Glomerular endothelial cell (primary cell): Measurements from ENCODE around the gene AKTIP. TPM values are rescaled to one million over a fixed set of nuclear protein-coding genes. Genes with fewer than 3 reads are reported as not detected.
"Not testable (repeated sequence)": the region's sequence is repeated elsewhere in the genome, so short reads cannot be mapped to it uniquely, and the experiment has no call there.

Experiments used
- DNase-seq: peaks from one replicate; pipeline ENCODE4 v3.0.0-alpha.2; 2011; ENCODE audit warnings: low read depth, low spot score; ENCODE audit errors: extremely low read depth
- total RNA-seq: library from RNA; depleted of rRNA; stranded (reverse); fragments of >200 nt; gene quantifications from 2 replicates; pipeline ENCODE4 v1.2.3, GENCODE V29; 2015

Gene AKTIP
- 30.0 and 39.9 TPM in 2 replicates for total RNA-seq

DNA sequence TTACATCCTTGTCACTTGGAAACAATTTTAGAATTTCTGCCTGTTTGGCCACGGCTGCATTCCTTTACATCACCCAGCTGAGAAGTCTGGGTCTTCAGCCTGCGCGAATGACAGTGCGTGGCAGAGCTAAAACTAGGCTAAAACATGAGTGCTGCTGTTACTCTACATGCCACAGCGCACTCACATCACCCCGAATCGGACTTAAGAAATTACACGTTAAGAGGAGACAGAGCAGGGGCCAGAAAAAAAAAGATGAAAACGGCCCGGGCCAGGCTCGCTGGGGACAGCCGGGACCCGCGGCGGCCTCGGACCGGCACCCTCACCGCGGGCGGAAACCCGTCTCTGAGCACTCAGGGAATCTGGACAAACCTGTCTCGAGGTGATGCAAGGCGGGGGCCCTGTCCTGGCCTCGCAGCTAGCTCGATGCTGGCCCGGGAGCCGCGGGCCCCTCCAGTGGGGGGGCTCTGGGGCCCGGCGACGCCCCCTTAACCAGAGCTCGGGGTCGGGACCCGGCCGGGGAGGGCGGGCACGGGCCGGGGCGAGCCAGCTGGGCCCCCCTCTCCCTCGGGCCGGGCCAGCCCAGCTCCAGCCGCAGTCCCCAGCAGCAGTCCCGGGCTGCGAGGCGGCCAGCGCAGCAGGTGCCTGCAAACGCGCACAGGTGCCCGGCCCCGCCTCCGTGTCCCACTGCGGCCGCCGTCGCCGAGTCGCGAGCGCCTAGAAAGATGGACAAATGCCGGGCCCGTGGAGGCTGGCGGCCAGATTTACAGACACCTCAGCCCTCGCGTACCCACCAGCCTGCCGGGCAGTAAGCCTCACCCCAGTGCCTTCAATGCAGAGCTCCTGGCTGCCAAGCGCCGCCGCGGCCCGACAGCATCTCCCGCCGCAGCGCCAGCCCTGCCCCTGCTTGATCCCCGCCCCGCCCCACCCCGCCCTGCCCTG, at the start of gene AKTIP:
AKTIP (minus strand) TSS at position 879 of the 939 bp plus-strand sequence. CDS start 2,950 bp downstream, outside the sequence.
- no peak for DNase-seq

DNA sequence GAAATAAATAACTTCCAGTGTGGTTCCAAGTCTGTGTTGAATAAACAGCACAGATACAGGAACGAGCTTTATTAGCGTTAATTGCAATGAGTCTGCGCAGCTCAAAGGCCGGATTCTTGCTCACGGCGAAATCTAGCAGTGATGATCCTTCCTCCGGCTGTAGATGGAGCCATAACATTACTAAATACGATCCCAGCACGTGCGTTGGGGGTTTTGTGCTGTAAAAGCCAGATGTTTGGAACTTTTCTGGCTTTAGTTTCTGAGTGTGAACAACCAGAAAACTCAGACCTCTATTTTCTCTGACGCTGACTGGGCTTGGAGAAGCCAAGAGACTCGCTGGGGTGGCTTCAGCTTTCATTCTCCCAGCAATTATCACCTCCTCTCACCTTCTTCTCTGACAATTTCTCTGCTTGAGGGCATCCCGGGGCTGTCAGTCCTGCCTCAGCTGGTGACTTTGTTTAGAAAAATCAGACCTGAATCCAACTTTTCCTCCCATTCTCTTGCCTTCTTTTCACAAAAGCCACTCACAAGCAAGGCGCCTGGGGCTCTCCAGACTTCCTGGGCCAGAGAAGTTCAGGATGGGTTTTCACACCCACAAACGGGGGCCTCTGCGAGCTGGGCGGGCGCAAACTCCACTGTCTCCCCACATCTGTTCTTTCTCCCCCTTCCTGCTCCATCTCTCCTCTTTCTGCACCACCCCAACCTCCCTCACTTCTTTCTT, 47.1 kb upstream of the AKTIP start:
- DNase-seq: peak; percentile 50

DNA sequence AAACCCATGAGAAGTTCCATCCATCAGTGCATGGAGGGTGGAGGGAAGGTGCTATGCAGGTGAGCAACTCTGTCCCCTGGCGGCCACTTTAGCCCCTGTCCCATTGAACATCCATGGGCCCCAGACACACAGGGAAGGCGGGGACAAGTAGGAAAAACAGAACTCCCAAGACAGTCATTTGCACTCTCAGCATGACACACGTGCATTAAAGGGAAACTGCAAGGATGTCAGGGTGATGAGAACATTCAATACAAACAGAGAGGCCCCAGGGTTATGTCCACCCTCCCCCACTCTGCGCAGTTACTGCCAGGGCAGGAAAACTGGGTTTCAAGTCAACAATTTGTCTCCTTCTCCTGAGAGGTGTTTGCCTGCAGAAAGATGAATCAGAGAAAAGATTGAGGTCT, 44.0 kb upstream of the AKTIP start:
- no peak for DNase-seq

DNA sequence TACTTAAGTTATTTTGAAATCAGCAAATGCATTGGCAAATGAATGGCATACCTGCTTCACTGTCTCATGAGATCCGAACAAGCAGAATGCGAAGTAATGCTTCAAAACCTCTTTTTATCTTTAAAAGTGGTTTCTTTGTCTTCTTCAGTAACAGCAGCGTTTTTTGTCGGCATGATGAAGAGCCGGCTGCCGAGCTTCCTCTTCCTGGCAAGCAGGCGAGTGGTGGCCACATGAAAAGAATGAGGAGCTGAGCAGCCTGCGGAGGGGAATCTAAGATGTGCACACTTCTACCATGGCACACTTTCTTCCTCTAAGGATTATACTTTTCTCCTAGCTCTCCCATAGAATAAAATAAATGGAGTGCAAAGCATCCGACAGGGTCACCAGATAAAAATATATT, 42.4 kb upstream of the AKTIP start:
- no peak for DNase-seq

DNA sequence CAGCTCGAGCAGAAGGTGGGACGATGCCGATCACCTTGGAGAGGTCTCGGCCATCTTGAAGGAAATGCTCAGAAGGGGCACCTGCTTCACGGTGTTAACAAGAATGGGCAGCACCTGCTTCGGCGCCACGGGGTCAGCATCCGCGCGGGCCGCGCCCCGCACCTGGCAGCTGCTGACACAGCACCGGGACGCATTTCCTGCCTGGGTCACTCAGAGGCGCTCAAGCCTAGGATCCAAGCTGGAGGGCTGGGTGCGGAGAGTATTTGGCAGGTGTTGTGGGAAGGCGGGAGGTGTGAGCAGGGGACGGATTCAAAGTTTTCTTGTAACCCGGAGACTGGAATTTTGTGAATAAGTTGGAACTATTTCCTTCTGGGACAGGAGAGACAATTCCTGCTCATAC, 39.3 kb upstream of the AKTIP start:
- no peak for DNase-seq

DNA sequence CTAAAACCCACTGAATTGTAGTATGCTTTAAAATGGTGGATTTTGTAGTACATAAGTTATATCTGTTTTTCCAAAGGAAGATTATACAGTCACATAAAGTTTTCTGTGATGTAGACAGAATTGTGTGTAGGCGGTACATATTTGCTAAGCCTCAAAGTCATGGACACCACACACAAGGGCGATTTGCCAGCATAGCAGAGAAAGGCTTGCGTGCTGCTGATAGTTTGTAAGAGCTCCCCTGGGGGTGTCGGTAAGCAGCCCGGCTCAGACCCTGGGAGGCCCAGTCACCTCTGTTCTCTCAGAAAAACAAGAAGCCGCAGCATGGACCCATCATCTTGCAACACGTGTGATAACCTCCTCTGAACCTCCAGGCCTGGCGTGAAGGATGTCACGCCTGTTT, 38.3 kb upstream of the AKTIP start:
- no peak for DNase-seq

DNA sequence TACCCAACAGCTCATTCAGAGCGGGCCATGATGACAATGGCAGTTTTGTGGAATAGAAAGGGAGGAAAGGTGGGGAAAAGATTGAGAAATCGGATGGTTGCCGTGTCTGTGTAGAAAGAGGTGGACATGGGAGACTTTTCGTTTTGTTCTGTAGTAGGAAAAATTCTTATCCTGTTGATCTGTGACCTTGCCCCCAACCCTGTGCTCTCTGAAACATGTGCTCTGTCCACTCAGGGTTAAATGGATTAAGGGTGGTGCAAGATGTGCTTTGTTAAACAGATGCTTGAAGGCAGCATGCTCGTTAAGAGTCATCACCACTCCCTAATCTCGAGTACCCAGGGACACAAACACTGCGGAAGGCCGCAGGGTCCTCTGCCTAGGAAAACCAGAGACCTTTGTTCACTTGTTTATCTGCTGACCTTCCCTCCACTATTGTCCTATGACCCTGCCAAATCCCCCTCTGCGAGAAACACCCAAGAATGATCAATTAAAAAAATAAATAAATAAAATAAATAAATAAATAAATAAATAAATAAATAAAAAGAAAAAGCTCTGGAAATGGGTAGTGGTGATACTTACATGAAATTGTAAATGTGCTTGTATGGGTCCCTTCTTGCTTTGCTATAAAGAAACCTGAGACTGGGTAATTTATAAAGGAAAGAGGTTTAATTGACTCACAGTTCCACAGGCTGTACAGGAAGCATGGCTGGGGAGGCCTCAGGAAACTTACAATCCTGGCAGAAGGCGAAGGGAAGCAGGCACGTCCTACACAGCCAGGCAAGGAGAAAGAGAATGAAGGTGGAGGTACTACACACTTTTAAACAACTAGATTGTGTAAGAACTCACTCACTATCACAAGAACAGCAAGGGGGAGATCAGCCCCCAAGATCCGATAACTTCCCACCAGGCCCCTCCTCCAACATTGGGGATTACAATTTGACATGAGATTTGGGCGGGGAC, 37.0 kb upstream of the AKTIP start:
- DNase-seq: not testable (repeated sequence)

DNA sequence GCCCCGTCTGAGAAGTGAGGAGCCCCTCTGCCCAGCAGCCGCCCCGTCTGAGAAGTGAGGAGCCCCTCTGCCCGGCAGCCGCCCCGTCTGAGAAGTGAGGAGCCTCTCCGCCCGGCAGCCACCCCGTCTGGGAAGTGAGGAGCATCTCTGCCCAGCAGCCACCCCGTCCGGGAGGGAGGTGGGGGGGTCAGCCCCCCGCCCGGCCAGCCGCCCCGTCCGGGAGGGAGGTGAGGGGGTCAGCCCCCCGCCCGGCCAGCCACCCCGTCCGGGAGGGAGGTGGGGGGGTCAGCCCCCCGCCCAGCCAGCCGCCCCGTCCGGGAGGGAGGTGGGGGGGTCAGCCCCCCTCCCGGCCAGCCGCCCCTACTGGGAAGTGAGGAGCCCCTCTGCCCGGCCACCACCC, 36.3 kb upstream of the AKTIP start:
- not testable (repeated sequence) for DNase-seq

DNA sequence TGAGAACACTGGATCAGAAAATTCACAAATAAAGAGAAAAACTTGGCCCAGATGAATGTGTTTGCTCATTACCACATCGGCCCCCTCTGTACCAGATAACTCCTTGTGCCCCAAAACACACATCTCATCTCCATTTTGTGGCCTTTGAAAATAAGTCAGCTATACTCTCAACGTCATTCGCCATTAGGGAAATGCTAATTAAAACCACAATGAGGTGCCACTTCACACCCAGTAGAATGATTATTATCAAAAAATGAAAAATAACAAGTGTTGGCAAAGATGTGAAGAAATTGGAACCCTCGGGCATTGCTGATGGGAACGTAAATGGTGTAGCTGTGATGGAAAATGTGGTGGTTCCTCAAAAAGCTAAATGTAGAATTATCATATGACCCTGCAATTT, 34.6 kb upstream of the AKTIP start:
- no peak for DNase-seq

DNA sequence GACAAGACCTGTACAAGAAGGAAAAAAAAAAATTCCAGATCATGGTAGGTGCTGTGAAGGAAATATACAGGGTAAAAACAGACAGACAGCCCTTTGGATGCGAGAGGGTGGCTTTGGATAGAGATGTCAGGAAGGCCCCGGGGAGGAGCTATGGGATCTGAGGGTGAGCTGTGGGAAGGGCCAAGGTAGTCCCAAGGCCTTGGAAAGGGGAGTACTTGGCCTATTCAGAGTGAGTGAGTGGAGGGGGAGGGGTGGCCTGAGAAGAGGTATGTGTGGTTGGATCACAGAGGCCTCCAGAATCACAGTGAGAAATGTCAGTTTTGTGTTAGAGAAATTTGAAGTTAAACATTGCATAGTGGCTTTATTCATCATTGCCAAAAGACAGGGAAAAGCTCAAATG, 31.2 kb upstream of the AKTIP start:
- no peak for DNase-seq

DNA sequence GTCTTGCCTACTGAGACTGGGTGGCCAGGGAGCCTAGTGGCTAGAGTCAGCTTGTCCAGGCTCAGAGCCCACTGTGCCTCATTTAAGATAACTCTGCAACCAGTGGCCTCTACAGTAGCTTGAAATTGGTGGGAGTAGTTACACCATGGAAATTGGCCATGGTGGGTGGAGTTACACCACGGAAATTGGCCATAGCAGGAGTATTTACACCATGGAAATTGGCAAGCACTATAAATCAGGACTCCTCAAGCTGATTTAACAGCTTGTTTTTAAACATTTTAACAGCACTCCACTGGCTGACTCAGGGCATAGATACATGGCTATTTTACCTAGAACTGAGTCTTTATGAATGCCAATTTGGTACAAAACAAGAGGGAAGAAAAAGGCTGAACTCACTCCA, 27.7 kb upstream of the AKTIP start:
- DNase-seq: no peak

DNA sequence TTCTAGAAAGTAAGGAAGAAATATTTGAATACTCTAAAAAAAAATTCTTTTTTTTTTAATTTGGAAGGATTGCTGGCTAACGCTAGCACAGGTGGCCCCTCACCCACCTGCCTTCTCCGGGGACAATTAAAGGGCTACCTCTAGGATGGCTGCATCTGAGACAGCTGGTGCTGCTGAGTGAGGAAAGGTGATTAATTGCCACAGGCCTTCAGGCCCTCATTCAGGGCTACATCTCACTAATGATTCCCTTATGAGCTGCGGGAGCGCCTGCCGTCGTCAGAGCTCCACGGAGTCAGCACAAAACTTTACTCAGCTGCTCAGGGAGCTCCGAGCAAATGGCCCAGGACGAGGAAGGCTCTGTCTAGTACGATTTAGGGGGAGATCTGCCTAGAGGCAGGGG, 27.0 kb upstream of the AKTIP start:
- no peak for DNase-seq

DNA sequence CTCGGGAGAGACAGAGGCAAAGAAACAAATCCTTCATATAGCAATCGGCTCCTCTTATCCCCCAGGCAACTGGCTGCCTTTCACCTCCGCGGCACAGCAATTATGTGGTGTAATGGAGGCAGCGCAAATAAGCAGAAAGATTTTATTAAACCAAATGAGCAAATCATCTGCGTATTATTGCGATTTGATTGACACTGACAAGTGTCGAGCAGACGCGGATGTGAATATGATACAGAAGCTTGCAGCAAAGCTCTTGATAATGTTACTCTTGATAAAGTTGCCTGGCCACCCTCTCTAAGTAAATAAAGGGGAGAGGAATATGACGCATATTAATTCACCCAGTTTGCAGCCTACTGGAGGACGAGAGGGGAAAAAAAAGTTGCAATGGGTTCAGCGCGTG, 26.5 kb upstream of the AKTIP start:
- DNase-seq: no peak

DNA sequence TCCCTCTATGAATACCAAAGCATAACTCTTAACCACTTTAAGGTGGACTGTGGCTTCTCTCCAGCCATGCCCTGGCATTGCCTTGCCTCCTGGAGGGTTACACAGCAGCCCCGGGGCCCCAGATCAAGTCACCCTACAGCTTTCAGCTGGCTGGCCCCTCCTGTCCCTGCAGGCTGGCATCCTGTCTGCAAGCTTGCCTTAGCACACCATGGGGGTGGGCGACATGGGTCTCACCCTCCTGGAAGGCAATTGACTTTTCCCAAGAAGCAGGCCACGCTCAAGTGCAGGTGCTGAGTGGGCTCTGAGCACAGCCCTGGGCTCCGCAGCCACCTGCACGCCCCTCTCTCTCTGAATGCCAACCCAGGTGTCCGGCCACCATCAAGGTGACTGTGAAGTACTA, 25.8 kb upstream of the AKTIP start:
- DNase-seq: no peak

DNA sequence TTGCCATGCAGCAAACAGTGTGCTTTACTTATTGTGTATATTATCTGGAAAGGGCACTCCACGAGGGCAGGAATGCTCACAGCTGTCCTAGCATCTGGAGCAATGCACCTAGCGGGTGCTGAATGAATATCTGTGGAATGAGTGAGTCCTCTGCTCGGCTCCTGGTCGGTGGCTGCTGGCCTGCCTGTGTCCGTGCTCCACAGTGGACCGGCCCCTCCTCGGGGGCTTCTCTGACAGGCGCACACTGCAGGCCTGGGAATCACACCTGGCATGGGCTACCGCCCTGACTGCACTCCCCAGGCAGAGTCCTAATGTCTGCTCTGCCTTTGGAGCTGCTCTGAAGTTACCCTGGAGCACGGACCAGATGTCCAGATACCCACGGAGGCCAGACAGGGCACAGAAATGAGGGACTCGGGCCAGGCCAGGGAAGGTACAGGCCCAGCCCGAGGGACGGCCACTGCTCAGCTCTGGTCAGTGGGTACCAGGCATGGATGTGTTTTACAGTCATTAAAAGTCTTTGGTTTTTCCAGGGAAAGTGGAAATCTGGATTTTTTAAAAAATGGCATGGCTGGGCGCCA, 21.1 kb upstream of the AKTIP start:
- DNase-seq: no peak

DNA sequence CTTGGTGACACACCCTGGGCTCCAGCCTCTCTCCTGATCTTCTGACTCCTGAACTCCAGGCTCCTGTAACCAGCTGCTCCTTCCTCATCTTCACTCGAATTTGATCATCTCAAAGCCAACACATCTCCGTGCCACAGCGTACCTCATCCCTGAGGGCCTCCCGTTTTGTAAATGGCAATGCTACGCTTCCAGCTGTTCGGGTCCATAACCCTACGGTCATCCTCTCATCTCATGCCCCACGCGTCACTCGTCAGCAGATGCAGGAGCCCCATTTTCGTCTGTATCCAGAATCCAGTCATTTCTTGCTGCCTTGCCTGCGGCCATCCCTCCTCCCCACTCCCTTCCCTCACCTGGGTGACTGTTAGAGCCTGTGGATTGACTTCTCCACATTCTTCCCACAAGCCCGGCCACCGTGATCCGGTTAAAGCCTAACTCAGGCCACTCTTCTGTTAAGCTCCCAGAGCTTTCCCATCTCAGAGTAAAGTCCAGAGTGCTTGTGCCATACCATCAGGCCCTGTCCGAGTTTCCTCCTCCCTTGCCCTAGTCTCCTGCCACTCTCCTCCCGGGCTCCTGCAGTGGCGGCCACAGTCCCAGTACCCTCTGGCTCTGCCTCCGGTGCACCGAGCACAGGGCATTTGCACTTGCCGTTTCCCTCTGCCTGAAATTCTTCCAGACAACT, 20.3 kb upstream of the AKTIP start:
- no peak for DNase-seq

DNA sequence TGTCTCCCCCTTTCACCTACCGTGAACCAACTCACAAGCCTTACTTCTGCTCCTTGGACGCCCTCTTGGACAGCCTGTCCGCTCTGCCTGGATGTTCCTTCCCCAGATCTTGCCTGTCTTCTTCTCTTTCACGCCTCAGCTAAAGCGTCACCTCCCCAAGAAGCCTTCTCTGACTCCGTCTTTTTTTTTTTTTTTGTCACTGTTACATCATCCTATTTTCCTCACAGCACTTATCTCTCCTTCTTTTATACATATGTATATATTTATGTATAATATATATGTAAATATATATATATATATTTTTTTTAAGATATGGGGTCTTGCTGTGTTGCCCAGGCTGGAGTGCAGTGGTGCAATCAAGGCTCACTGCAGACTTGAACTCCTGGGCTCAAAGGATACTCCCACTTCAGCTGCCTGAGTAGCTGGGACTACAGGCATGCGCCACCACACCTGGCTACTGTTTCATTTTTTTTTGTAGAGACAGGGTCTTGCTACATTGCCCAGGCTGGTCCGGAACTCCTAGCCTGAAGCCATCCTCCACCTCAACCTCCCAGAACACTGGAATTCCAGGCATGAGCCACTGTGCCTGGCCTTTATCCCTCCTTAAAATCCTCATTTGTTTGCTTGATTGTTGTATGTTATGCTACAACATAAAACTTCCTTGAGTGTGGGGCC, 16.5 kb upstream of the AKTIP start:
- DNase-seq: no peak

DNA sequence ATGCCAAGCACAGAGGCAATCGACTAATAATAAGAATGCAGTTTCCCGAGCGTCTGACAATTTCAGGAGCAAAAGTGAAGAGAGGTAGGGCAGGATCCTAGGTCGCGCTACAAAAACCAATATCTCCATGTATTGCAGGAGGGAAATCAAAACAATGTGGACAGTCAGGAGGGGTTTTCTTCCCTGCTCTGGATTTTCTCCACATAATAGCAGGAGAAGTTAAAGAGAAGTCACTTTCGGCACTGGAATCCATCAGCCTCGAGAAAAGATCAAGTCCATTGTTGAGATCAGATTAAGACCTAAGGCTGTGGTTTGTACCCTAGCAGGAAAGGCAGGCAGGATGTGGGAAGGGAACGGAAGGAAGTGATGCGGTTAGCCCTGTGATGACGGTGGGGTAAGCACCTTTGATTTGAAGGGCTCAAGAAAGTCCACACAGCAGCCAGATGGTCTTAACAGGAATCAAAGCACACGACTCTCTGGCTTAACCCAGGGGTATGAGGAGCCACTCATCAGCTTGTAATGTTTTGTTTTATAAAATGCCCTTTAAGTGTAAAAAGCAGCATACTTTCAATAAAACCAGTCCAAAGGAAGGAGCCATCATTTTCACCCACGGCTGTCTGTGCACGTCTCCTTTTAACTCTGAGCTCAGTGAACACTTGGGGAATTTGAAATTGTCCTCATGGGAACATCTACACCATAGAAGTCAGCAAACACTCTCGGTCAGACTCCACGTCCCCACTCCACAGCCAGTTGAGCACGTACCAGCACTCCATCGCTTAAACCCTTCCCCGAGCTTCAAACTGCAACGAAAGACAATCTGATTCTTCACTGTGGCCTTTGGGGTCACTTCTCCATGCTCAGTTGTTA, 15.8 kb upstream of the AKTIP start:
- DNase-seq: peak; percentile 99
